ENCODE results near the gene DYNC1I1. TPM values are rescaled to one million over a fixed set of nuclear protein-coding genes. Genes with fewer than 3 reads are reported as not detected.

Gene DYNC1I1
- not detected for total RNA-seq

GRCh38 chr7:95772298-95772770 lies at the start of gene DYNC1I1:
TSS of gene DYNC1I1 (plus strand) at chr7:95772554. CDS start at chr7:95804730, 32,176 bp downstream.
- H3K36me3 Mint-ChIP-seq (ENCODE audit: low read depth), result no peaks in the 10 kb centered on the region
- CTCF ChIA-PET, result interaction anchor here (1.4 kb wide), 1 partner anchor 440 kb away, joined by 5 read pairs; no protein-coding TSS in a partner anchor
- POLR2A ChIA-PET, result no interaction called here
- H3K27ac Mint-ChIP-seq, result no peak within 1 kb of the TSS
- ATAC-seq, result peak; percentile 92
- no peaks in the 10 kb centered on the region for H3K9me3 Mint-ChIP-seq (ENCODE audit: insufficient read depth)
- H3K4me3 Mint-ChIP-seq, result peak within 1 kb of the TSS; percentile 56
- peaks cover 3% of the 10 kb centered on the region for H3K4me1 Mint-ChIP-seq (ENCODE audit: low read depth)
- peak; percentile 29 for DNase-seq
- peaks cover 21% of the 10 kb centered on the region for H3K27me3 Mint-ChIP-seq (ENCODE audit: low read depth)

- H3K9me3 Mint-ChIP-seq (ENCODE audit: insufficient read depth), result no peaks in the 10 kb centered on the region
- no peaks in the 10 kb centered on the region for H3K4me1 Mint-ChIP-seq (ENCODE audit: low read depth)
- H3K4me3 Mint-ChIP-seq, result no peak overlapping the region
- H3K36me3 Mint-ChIP-seq (ENCODE audit: low read depth), result no peaks in the 10 kb centered on the region
- H3K27me3 Mint-ChIP-seq (ENCODE audit: low read depth), result no peaks in the 10 kb centered on the region
- POLR2A ChIA-PET, result no interaction called here
- ATAC-seq, result no peak
- CTCF ChIA-PET, result interaction anchor here (0.7 kb wide), 1 partner anchor 42 kb away, joined by 3 read pairs; no protein-coding TSS in a partner anchor
- H3K27ac Mint-ChIP-seq, result no peak overlapping the region
- no peak for DNase-seq
Observed at GRCh38 chr7:95723583-95724180, 48.7 kb upstream of the DYNC1I1 start.

DNA sequence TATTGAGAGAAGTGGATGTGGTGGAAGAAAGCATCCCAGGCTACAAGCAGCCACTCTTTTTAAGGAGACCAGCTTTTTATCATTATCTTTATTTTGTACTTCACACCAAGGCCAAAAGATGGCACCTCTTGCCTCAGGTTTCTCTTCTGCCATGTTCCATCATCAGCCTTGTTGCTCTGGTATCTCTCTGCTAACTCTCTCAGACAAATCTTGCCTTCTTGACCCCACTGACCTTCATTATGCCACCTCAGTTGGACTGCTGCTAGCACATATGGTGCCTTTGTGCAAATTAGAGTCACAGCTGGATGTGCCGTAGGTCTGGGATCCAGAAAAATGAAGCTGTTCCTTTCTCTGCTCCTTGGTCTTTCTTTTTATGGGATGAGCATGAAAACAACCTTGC lies 47.1 kb upstream of the DYNC1I1 start:
- POLR2A ChIA-PET, result no interaction called here
- Mint-ChIP-seq H3K27me3 (ENCODE audit: low read depth) (no peaks in the 10 kb centered on the region), H3K4me1 (ENCODE audit: low read depth) (no peaks in the 10 kb centered on the region), H3K4me3 (no peak overlapping the region), H3K27ac (no peak overlapping the region), H3K36me3 (ENCODE audit: low read depth) (no peaks in the 10 kb centered on the region), H3K9me3 (ENCODE audit: insufficient read depth) (no peaks in the 10 kb centered on the region)
- CTCF ChIA-PET, result no interaction called here
- DNase-seq, result no peak
- no peak for ATAC-seq

DNA sequence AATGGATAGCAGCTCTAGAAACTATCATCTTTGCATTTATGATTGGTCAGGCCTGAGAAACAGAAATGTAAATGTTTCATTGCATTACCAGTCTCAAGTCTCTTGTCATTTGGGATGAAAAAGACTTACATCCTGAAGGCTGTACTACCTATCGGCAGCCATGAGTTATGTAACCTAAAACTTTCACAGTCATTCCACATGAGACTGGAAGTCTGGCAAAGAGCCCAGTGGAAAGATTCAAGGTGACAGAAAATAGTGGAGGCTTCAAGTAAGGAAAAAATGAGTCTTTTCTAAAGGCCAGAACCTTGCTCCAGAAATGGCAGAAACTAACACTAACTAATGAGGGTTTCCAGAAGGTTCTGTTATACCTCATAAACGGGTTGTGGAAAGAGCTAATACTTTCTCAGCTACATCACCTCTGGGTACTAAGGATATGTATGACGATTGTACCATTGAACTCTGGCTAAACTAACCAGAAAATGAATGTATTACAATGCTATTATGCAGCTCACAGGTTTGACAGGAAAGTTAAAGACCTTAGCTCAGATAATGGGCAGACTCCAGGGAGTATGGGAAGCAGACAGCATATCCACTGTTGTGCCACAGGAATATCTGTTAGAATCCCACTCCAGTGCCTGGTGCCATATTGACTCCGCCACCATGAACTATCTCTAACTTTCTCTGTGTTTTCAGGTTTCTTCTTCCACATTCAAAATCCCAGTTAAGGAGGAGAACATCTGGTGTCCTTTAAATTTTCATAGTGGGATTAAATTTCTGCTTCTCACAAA lies 41.7 kb upstream of the DYNC1I1 start:
- DNase-seq (no peak), ATAC-seq (no peak)
- no peaks in the 10 kb centered on the region for H3K4me1 Mint-ChIP-seq (ENCODE audit: low read depth)
- no peaks in the 10 kb centered on the region for H3K9me3 Mint-ChIP-seq (ENCODE audit: insufficient read depth)
- ChIA-PET POLR2A (no interaction called here), CTCF (no interaction called here)
- no peaks in the 10 kb centered on the region for H3K27me3 Mint-ChIP-seq (ENCODE audit: low read depth)
- no peaks in the 10 kb centered on the region for H3K36me3 Mint-ChIP-seq (ENCODE audit: low read depth)
- no peak overlapping the region for H3K27ac Mint-ChIP-seq
- no peak overlapping the region for H3K4me3 Mint-ChIP-seq

- Mint-ChIP-seq H3K9me3 (ENCODE audit: insufficient read depth) (no peaks in the 10 kb centered on the region), H3K27me3 (ENCODE audit: low read depth) (no peaks in the 10 kb centered on the region), H3K4me1 (ENCODE audit: low read depth) (no peaks in the 10 kb centered on the region), H3K36me3 (ENCODE audit: low read depth) (no peaks in the 10 kb centered on the region), H3K4me3 (no peak overlapping the region), H3K27ac (no peak overlapping the region)
- POLR2A ChIA-PET, result no interaction called here
- CTCF ChIA-PET, result no interaction called here
- no peak for DNase-seq
- ATAC-seq, result no peak
Observed at GRCh38 chr7:95736635-95737034, 35.7 kb upstream of the DYNC1I1 start.

GRCh38 chr7:95737828-95738505 lies 34.4 kb upstream of the DYNC1I1 start:
- Mint-ChIP-seq H3K4me3 (no peak overlapping the region), H3K27me3 (ENCODE audit: low read depth) (no peaks in the 10 kb centered on the region), H3K9me3 (ENCODE audit: insufficient read depth) (no peaks in the 10 kb centered on the region), H3K4me1 (ENCODE audit: low read depth) (no peaks in the 10 kb centered on the region), H3K27ac (no peak overlapping the region), H3K36me3 (ENCODE audit: low read depth) (no peaks in the 10 kb centered on the region)
- ChIA-PET POLR2A (no interaction called here), CTCF (no interaction called here)
- ATAC-seq (no peak), DNase-seq (no peak)

GRCh38 chr7:95749044-95749443 lies 23.3 kb upstream of the DYNC1I1 start:
- H3K4me3 Mint-ChIP-seq, result no peak overlapping the region
- POLR2A ChIA-PET, result no interaction called here
- DNase-seq (no peak), ATAC-seq (no peak)
- H3K4me1 Mint-ChIP-seq (ENCODE audit: low read depth), result no peaks in the 10 kb centered on the region
- no peaks in the 10 kb centered on the region for H3K27me3 Mint-ChIP-seq (ENCODE audit: low read depth)
- CTCF ChIA-PET, result no interaction called here
- no peaks in the 10 kb centered on the region for H3K9me3 Mint-ChIP-seq (ENCODE audit: insufficient read depth)
- no peak overlapping the region for H3K27ac Mint-ChIP-seq
- no peaks in the 10 kb centered on the region for H3K36me3 Mint-ChIP-seq (ENCODE audit: low read depth)

GRCh38 chr7:95749515-95749914 lies 22.8 kb upstream of the DYNC1I1 start:
- Mint-ChIP-seq H3K9me3 (ENCODE audit: insufficient read depth) (no peaks in the 10 kb centered on the region), H3K4me3 (no peak overlapping the region), H3K36me3 (ENCODE audit: low read depth) (no peaks in the 10 kb centered on the region), H3K4me1 (ENCODE audit: low read depth) (no peaks in the 10 kb centered on the region), H3K27ac (no peak overlapping the region), H3K27me3 (ENCODE audit: low read depth) (no peaks in the 10 kb centered on the region)
- ATAC-seq (no peak), DNase-seq (no peak)
- ChIA-PET POLR2A (no interaction called here), CTCF (no interaction called here)

DNA sequence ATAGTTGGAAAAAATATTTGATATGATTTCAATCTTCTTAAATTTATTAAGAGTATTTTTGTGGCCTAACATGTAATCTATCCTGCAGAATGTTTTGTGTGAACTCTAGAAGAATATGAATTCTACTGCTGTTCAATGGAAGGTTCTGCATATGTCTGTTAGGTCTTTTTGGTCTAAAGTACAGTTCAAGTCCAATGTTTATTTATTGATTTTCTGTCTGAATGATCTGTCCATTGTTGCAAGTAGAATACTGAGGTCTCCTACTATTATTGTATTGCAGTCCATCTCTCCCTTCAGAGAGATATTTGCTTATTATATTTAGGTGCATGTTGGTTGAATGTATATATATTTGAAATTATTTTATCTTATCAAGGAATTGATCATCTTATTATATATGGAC lies 18.9 kb upstream of the DYNC1I1 start:
- H3K27me3 Mint-ChIP-seq (ENCODE audit: low read depth), result no peaks in the 10 kb centered on the region
- ATAC-seq, result no peak
- ChIA-PET POLR2A (no interaction called here), CTCF (no interaction called here)
- H3K4me3 Mint-ChIP-seq, result no peak overlapping the region
- H3K4me1 Mint-ChIP-seq (ENCODE audit: low read depth), result no peaks in the 10 kb centered on the region
- no peak overlapping the region for H3K27ac Mint-ChIP-seq
- no peaks in the 10 kb centered on the region for H3K9me3 Mint-ChIP-seq (ENCODE audit: insufficient read depth)
- DNase-seq, result no peak
- H3K36me3 Mint-ChIP-seq (ENCODE audit: low read depth), result no peaks in the 10 kb centered on the region

DNA sequence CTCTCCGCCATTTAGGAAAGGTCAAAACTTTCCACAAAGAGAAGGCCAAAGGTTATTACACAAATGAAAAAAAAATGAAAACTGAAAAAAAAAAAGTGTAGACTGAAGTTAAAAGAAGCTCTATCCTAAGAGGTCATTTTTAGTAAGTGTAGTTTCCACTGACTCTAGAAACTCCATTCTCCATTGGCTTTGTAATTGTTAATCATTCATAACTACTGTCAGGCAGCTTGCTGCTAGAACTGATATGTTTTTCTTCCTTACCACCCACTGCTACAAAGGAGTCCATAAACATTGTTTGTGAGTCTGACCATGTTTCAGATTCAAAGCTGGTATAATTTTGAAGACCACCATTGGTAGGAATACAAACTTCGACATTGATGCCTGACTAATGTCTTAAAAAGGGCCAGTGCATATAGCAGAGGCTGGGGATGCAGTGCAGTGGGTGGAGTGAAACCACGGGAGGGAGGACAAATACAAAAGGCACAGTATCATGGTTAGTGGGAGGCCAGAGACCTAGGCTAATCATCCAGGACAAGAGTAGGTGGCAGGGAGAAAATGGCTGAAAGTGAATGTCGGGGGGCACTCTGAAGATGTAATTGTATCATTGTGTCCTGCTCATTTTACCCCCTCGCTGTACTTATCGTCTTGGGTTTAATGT lies 16.9 kb upstream of the DYNC1I1 start:
- H3K4me3 Mint-ChIP-seq, result no peak overlapping the region
- ATAC-seq (no peak), DNase-seq (no peak)
- H3K4me1 Mint-ChIP-seq (ENCODE audit: low read depth), result no peaks in the 10 kb centered on the region
- no peaks in the 10 kb centered on the region for H3K27me3 Mint-ChIP-seq (ENCODE audit: low read depth)
- H3K27ac Mint-ChIP-seq, result no peak overlapping the region
- H3K36me3 Mint-ChIP-seq (ENCODE audit: low read depth), result no peaks in the 10 kb centered on the region
- CTCF ChIA-PET, result no interaction called here
- H3K9me3 Mint-ChIP-seq (ENCODE audit: insufficient read depth), result no peaks in the 10 kb centered on the region
- POLR2A ChIA-PET, result no interaction called here

DNA sequence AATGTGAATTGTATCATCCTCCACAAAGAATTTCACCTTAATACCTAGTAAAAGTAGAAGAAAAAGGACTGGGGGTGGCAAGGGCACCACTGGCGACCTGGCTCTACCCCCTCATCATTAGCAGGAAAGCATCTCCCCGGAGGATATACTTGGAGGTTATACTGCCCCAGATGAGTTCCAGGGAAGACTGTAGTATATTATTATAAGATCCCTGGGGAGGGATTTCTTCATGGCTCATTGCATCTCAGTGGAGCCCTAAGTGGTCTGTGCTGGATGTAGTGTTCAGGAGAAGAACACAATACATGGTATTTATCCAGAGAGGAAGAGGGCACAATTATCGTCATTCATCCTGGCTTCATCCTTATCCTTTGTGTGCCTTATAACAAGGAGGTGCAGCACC lies 14.2 kb upstream of the DYNC1I1 start:
- Mint-ChIP-seq H3K4me1 (ENCODE audit: low read depth) (no peaks in the 10 kb centered on the region), H3K36me3 (ENCODE audit: low read depth) (no peaks in the 10 kb centered on the region), H3K9me3 (ENCODE audit: insufficient read depth) (no peaks in the 10 kb centered on the region), H3K27ac (no peak overlapping the region), H3K4me3 (no peak overlapping the region), H3K27me3 (ENCODE audit: low read depth) (no peaks in the 10 kb centered on the region)
- ATAC-seq (no peak), DNase-seq (no peak)
- ChIA-PET POLR2A (no interaction called here), CTCF (no interaction called here)

- Mint-ChIP-seq H3K9me3 (ENCODE audit: insufficient read depth) (no peaks in the 10 kb centered on the region), H3K27me3 (ENCODE audit: low read depth) (peaks cover under 1% of the 10 kb centered on the region), H3K27ac (no peak overlapping the region), H3K4me1 (ENCODE audit: low read depth) (no peaks in the 10 kb centered on the region), H3K4me3 (no peak overlapping the region), H3K36me3 (ENCODE audit: low read depth) (no peaks in the 10 kb centered on the region)
- ChIA-PET POLR2A (no interaction called here), CTCF (no interaction called here)
- ATAC-seq, result no peak
- DNase-seq, result no peak
Observed at GRCh38 chr7:95766086-95766485, 6.3 kb upstream of the DYNC1I1 start.
